SU-DHL-6 (cell line): ENCODE data around the gene IFTAP.

ENCODE experiments used
- H2AFZ ChIP-seq: fragments of 200-600 bp; sonication (generic); 2 replicates; pipeline ENCODE4 v1.6.1; 2014; ENCODE audit warnings: low read depth, mild to moderate bottlenecking, moderate library complexity, mixed read lengths, antibody characterized with exemption, low read length; ENCODE audit not compliant: severe bottlenecking
- H3F3A ChIP-seq: fragments of 200-600 bp; shearing (Covaris generic); 2 replicates; pipeline ENCODE4 v1.6.0; 2016; ENCODE audit warnings: antibody characterized with exemption, mild to moderate bottlenecking; ENCODE audit not compliant: insufficient read depth
- H3K27ac ChIP-seq: fragments of 200-600 bp; sonication (generic); 2 replicates; pipeline ENCODE4 v1.5.1; 2016; ENCODE audit warnings: low read depth, mild to moderate bottlenecking, low read length, moderate library complexity, mixed read lengths
- H3K27me3 ChIP-seq: fragments of 200-600 bp; sonication (generic), shearing (Covaris generic); 2 replicates; pipeline ENCODE4 v1.6.0; 2014; ENCODE audit warnings: mild to moderate bottlenecking, low read length
- H3K36me3 ChIP-seq: fragments of 200-600 bp; sonication (generic); 2 replicates; pipeline ENCODE4 v1.6.1; 2014; ENCODE audit warnings: mild to moderate bottlenecking, low read length, mixed read lengths
- H3K4me2 ChIP-seq: fragments of 300-600, 200-600 bp; shearing (Covaris generic), sonication (generic); 2 replicates; pipeline ENCODE4 v1.6.0; 2014; ENCODE audit warnings: low read length, low read depth, mild to moderate bottlenecking; ENCODE audit not compliant: poor library complexity, severe bottlenecking
- H3K4me3 ChIP-seq: fragments of 200-600 bp; sonication (generic); 2 replicates; pipeline ENCODE4 v1.5.1; 2014; ENCODE audit warnings: antibody characterized with exemption, low read length, mild to moderate bottlenecking, mixed read lengths; ENCODE audit not compliant: insufficient read depth, poor library complexity, severe bottlenecking
- H3K79me2 ChIP-seq: fragments of 200-600 bp; sonication (generic); 2 replicates; pipeline ENCODE4 v1.6.1; 2014; ENCODE audit warnings: mild to moderate bottlenecking, low read length, moderate library complexity; ENCODE audit not compliant: insufficient read depth
- H3K9ac ChIP-seq: fragments of 200-600 bp; sonication (generic); 2 replicates; pipeline ENCODE4 v1.7.0; 2014; ENCODE audit warnings: mild to moderate bottlenecking, low read length
- H3K9me2 ChIP-seq: fragments of 200-600 bp; sonication (generic); replicated peaks from 2 replicates; pipeline ENCODE4 v1.6.1; 2014; ENCODE audit warnings: low read length; ENCODE audit not compliant: insufficient read depth
- H3K9me3 ChIP-seq: fragments of 200-600 bp; sonication (generic); 2 replicates; pipeline ENCODE4 v1.6.1; 2014; ENCODE audit warnings: low read length, mixed read lengths; ENCODE audit not compliant: insufficient read depth
- H4K20me1 ChIP-seq: fragments of 200-600 bp; sonication (generic); 2 replicates; pipeline ENCODE4 v1.6.1; 2014; ENCODE audit warnings: low read depth, mild to moderate bottlenecking, antibody characterized with exemption, low read length, moderate library complexity, mixed read lengths
- EZH2phosphoT487 ChIP-seq: fragments of 200-600 bp; sonication (generic), shearing (Covaris generic); conservative IDR thresholded peaks from 2 replicates; pipeline ENCODE4 v1.6.1; 2018; ENCODE audit warnings: mild to moderate bottlenecking, antibody characterized with exemption, low read length, moderate library complexity, mixed read lengths
- TF ChIP-seq, protein P1 (sequence below): fragments of 200-600 bp; sonication (generic); IDR thresholded peaks from one replicate; pipeline ENCODE4 v1.5.1; 2017; ENCODE audit warnings: antibody characterized with exemption, mild to moderate bottlenecking, low read length, moderate library complexity; ENCODE audit not compliant: insufficient read depth, poor library complexity, severe bottlenecking

Gene IFTAP

DNA sequence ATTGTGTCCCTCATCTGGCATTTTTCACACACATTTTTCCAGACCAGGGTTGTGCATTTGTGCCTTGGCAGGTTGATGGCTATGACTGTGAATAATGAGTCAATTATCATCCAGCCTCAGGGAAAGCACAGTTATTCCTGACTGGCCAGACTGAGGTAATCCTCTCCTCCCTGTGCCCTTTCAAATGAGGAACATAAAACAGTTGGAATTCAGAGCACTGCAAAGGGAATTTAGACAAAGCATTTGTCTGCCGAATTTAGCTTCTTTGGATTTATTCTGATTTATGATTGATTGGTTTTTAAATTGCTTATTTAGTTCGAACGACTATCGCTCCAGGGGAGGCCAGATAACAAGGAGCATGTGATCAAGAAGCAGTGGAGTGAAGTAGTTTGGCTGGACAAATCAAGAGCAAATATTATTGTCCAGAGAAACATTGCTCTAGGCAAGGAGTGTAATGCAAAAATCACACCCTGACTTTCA is 34.5 kb downstream of the IFTAP start:
- H3K79me2 ChIP-seq, result no peaks in the 10 kb centered on the region
- H3K4me3 ChIP-seq, result no peak overlapping the region
- H3K9me3 ChIP-seq, result no peaks in the 10 kb centered on the region
- H3F3A ChIP-seq, result no peaks in the 10 kb centered on the region
- H3K27ac ChIP-seq, result no peak overlapping the region
- H3K27me3 ChIP-seq, result 0 out of 2 replicates have a peak, but pooled peaks cover 4% of the 10 kb centered on the region
- H3K9me2 ChIP-seq, result no peaks in the 10 kb centered on the region
- H4K20me1 ChIP-seq, result no peaks in the 10 kb centered on the region
- H3K9ac ChIP-seq, result no peak overlapping the region
- TF ChIP-seq EZH2phosphoT487, result no peak
- TF ChIP-seq, protein P1, sequence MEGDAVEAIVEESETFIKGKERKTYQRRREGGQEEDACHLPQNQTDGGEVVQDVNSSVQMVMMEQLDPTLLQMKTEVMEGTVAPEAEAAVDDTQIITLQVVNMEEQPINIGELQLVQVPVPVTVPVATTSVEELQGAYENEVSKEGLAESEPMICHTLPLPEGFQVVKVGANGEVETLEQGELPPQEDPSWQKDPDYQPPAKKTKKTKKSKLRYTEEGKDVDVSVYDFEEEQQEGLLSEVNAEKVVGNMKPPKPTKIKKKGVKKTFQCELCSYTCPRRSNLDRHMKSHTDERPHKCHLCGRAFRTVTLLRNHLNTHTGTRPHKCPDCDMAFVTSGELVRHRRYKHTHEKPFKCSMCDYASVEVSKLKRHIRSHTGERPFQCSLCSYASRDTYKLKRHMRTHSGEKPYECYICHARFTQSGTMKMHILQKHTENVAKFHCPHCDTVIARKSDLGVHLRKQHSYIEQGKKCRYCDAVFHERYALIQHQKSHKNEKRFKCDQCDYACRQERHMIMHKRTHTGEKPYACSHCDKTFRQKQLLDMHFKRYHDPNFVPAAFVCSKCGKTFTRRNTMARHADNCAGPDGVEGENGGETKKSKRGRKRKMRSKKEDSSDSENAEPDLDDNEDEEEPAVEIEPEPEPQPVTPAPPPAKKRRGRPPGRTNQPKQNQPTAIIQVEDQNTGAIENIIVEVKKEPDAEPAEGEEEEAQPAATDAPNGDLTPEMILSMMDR, result no peak
- no peaks in the 10 kb centered on the region for H3K36me3 ChIP-seq
- H2AFZ ChIP-seq, result no peak overlapping the region
- H3K4me2 ChIP-seq, result no peak overlapping the region

GRCh38 chr11:36631774-36632173 is 37.5 kb downstream of the IFTAP start:
- no peaks in the 10 kb centered on the region for H3K79me2 ChIP-seq
- TF ChIP-seq EZH2phosphoT487, result no peak
- TF ChIP-seq, protein P1, result no peak
- H4K20me1 ChIP-seq, result no peaks in the 10 kb centered on the region
- no peaks in the 10 kb centered on the region for H3K9me2 ChIP-seq
- no peak overlapping the region for H3K27ac ChIP-seq
- H3F3A ChIP-seq, result no peaks in the 10 kb centered on the region
- no peak overlapping the region for H3K4me2 ChIP-seq
- H3K27me3 ChIP-seq, result 0 out of 2 replicates have a peak, but pooled peaks cover 4% of the 10 kb centered on the region
- H2AFZ ChIP-seq, result no peak overlapping the region
- H3K4me3 ChIP-seq, result no peak overlapping the region
- H3K36me3 ChIP-seq, result no peaks in the 10 kb centered on the region
- no peaks in the 10 kb centered on the region for H3K9me3 ChIP-seq
- no peak overlapping the region for H3K9ac ChIP-seq

DNA sequence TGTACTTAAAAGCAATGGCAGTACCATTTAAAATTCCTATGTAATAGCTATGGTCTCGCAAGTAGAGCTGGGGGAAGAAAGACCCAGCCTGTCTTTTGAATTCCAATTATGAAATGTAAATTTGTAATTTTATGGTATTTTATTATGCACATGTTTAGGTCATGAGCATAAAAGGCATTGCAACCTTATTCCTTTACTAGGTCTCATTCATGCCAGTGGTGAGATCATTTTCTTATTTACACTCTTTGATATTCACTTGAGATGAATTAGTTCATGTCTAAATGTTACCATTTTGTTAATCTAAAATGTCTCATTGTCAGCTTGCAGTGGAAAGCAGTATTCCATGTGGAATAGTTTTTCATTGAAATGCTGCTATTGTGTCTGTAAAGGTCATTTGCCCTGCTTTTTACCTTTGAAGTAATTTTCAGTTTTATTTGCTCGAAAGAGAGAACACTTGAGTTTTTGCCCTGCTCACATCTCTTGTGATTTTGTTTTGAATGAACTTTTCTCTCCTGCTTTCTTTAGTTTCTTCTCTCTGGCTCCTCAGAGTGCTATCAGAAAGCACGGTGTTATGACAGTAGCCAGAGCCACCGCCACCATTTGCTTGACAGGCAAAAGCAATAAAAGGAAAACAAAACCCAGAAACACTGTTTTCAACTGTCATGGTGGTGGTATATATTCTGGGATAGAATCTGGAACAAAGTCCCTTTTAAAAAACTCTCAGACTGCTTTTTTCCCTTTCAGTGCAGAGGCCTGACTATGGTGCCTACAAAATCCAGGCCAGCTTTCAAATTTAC is 41.0 kb downstream of the IFTAP start:
- Histone ChIP-seq H3K4me2 (no peak overlapping the region), H4K20me1 (no peaks in the 10 kb centered on the region), H3K4me3 (no peak overlapping the region), H2AFZ (no peak overlapping the region), H3F3A (no peaks in the 10 kb centered on the region), H3K36me3 (no peaks in the 10 kb centered on the region), H3K9me3 (no peaks in the 10 kb centered on the region), H3K27me3 (no peaks in the 10 kb centered on the region), H3K9me2 (no peaks in the 10 kb centered on the region), H3K9ac (no peak overlapping the region), H3K27ac (no peak overlapping the region), H3K79me2 (no peaks in the 10 kb centered on the region)
- TF ChIP-seq, protein P1, result no peak
- TF ChIP-seq EZH2phosphoT487, result no peak
